ENCODE data around the gene INAVA.

GRCh38 chr1:200892958-200893357, 1.7 kb upstream of the INAVA start:
- TF ChIP-seq, protein P1, sequence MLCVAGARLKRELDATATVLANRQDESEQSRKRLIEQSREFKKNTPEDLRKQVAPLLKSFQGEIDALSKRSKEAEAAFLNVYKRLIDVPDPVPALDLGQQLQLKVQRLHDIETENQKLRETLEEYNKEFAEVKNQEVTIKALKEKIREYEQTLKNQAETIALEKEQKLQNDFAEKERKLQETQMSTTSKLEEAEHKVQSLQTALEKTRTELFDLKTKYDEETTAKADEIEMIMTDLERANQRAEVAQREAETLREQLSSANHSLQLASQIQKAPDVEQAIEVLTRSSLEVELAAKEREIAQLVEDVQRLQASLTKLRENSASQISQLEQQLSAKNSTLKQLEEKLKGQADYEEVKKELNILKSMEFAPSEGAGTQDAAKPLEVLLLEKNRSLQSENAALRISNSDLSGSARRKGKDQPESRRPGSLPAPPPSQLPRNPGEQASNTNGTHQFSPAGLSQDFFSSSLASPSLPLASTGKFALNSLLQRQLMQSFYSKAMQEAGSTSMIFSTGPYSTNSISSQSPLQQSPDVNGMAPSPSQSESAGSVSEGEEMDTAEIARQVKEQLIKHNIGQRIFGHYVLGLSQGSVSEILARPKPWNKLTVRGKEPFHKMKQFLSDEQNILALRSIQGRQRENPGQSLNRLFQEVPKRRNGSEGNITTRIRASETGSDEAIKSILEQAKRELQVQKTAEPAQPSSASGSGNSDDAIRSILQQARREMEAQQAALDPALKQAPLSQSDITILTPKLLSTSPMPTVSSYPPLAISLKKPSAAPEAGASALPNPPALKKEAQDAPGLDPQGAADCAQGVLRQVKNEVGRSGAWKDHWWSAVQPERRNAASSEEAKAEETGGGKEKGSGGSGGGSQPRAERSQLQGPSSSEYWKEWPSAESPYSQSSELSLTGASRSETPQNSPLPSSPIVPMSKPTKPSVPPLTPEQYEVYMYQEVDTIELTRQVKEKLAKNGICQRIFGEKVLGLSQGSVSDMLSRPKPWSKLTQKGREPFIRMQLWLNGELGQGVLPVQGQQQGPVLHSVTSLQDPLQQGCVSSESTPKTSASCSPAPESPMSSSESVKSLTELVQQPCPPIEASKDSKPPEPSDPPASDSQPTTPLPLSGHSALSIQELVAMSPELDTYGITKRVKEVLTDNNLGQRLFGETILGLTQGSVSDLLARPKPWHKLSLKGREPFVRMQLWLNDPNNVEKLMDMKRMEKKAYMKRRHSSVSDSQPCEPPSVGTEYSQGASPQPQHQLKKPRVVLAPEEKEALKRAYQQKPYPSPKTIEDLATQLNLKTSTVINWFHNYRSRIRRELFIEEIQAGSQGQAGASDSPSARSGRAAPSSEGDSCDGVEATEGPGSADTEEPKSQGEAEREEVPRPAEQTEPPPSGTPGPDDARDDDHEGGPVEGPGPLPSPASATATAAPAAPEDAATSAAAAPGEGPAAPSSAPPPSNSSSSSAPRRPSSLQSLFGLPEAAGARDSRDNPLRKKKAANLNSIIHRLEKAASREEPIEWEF (IDR thresholded peaks at IDR 0.05; ENCODE audit: insufficient replicate concordance, low read depth, low read length): no peak
- TF ChIP-seq MYC (IDR thresholded peaks at IDR 0.05; ENCODE audit: insufficient read depth, insufficient read length, insufficient replicate concordance, low read length, severe bottlenecking): no peak
- TF ChIP-seq, protein P2, sequence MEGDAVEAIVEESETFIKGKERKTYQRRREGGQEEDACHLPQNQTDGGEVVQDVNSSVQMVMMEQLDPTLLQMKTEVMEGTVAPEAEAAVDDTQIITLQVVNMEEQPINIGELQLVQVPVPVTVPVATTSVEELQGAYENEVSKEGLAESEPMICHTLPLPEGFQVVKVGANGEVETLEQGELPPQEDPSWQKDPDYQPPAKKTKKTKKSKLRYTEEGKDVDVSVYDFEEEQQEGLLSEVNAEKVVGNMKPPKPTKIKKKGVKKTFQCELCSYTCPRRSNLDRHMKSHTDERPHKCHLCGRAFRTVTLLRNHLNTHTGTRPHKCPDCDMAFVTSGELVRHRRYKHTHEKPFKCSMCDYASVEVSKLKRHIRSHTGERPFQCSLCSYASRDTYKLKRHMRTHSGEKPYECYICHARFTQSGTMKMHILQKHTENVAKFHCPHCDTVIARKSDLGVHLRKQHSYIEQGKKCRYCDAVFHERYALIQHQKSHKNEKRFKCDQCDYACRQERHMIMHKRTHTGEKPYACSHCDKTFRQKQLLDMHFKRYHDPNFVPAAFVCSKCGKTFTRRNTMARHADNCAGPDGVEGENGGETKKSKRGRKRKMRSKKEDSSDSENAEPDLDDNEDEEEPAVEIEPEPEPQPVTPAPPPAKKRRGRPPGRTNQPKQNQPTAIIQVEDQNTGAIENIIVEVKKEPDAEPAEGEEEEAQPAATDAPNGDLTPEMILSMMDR (IDR thresholded peaks at IDR 0.05 in 2 of 3, conservative IDR thresholded peaks at IDR 0.05 in 1 of 3; ENCODE audit: control insufficient read depth in 2 of 3, extremely low read depth in 1 of 3, insufficient read depth in 1 of 3, low read depth in 3 of 3, low read length in 3 of 3): no peak
- 0 out of 2 replicates have a peak, but pooled peaks have one; percentile 22 for TF ChIP-seq PAX8 (IDR thresholded peaks at IDR 0.05)
- no peak for TF ChIP-seq SIN3A (IDR thresholded peaks at IDR 0.05; ENCODE audit: low read depth, low read length)
- TF ChIP-seq, protein P3, sequence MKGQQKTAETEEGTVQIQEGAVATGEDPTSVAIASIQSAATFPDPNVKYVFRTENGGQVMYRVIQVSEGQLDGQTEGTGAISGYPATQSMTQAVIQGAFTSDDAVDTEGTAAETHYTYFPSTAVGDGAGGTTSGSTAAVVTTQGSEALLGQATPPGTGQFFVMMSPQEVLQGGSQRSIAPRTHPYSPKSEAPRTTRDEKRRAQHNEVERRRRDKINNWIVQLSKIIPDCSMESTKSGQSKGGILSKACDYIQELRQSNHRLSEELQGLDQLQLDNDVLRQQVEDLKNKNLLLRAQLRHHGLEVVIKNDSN (IDR thresholded peaks at IDR 0.05; ENCODE audit: borderline replicate concordance, extremely low read length, insufficient read depth, low read depth, low read length): no peak
- TF ChIP-seq SMC3 (IDR thresholded peaks at IDR 0.05; ENCODE audit: borderline replicate concordance, low read length): no peak
- no peak for TF ChIP-seq FOXM1 (IDR thresholded peaks at IDR 0.05; ENCODE audit: low read depth, low read length)
- no peak for TF ChIP-seq STAT1 (conservative IDR thresholded peaks at IDR 0.05)

All from GM12878 (cell line).